Aorta (tissue), 5 donors: ENCODE measurements around the gene FBXO2. TPM values are rescaled to one million over a fixed set of nuclear protein-coding genes. Genes with fewer than 3 reads are reported as not detected.

Experiments
- ATAC-seq: fragments of 200-7000 bp; cut with Tn5 transposase; one replicate; pipeline ENCODE4 v1.9.1; 2022; ENCODE audit warnings: moderate library complexity; ENCODE audit not compliant: low FRiP score
- DNase-seq, 2 donors: peaks; one replicate each; pipeline ENCODE4 v3.0.0-alpha.2; 2020
- H3K27ac ChIP-seq, 2 donors: one replicate each; pipeline ENCODE4 v1.5.1; 2013; ENCODE audit warnings: low read length in 2 of 2, mild to moderate bottlenecking in 2 of 2, moderate library complexity in 2 of 2, control low read depth in 1 of 2, inconsistent platforms in 1 of 2, low read depth in 1 of 2
- H3K27me3 ChIP-seq, 2 donors: one replicate each; pipeline ENCODE4 v1.6.1; 2013; ENCODE audit warnings: control low read depth in 1 of 2, low read length in 1 of 2, mild to moderate bottlenecking in 1 of 2, moderate library complexity in 1 of 2; ENCODE audit not compliant: insufficient read depth in 2 of 2, control insufficient read depth in 1 of 2
- H3K36me3 ChIP-seq, 2 donors: one replicate each; pipeline ENCODE4 v1.6.1; 2013; ENCODE audit warnings: control low read depth in 1 of 2, low read length in 1 of 2, mild to moderate bottlenecking in 1 of 2; ENCODE audit not compliant: insufficient read depth in 2 of 2, control insufficient read depth in 1 of 2
- H3K4me1 ChIP-seq, 2 donors: one replicate each; pipeline ENCODE4 v1.6.1; 2013; ENCODE audit warnings: low read length in 2 of 2, control low read depth in 1 of 2, mild to moderate bottlenecking in 1 of 2, moderate library complexity in 1 of 2; ENCODE audit not compliant: insufficient read depth in 2 of 2, control insufficient read depth in 1 of 2
- H3K4me3 ChIP-seq, 2 donors: one replicate each; pipeline ENCODE4 v1.5.1; 2013; ENCODE audit warnings: low read length in 2 of 2, control low read depth in 1 of 2, mild to moderate bottlenecking in 1 of 2
- H3K9me3 ChIP-seq: one replicate; pipeline ENCODE4 v1.6.1; 2013; ENCODE audit warnings: mild to moderate bottlenecking, low read length; ENCODE audit not compliant: control insufficient read depth
- WGBS, 2 donors: extraction: QIAGEN DNeasy Blood & Tissue Kit; methylation state at CpG; one replicate each; pipeline ENCODE4 v1.1.7; 2013; 5-methylcytosine and 5-hydroxymethylcytosine counted together
- intact Hi-C, 2 donors: fragments of 100-400 bp; cut with DNase I; formaldehyde crosslinking; loops; one replicate each; pipeline versions ENCODE4 v1.14.2 to v1.15.0; 2022
- long read RNA-seq, 2 donors: library from polyadenylated mRNA; unstranded; transcript quantifications; one replicate each; pipeline ENCODE4 v2.0.0, GENCODE V29; 2020 to 2021
- polyA plus RNA-seq, 2 donors: library from polyadenylated mRNA; stranded (reverse); fragments of 200-250 nt; gene quantifications; one replicate each; pipeline ENCODE4 v1.2.3, GENCODE V29; 2013
- total RNA-seq, 2 donors: library from RNA; stranded (reverse); fragmentation: NEBNext Ultra II Directional; extraction: Animal tissue kit (Norgen Biotek cat#: 25700); gene quantifications; one replicate each; pipeline ENCODE4 v1.2.1, GENCODE V29; 2021
- donor health status: healthy with polysubstance abuse.
- donor health status: Bipolar disorder and iron deficiency.
- donor health status: DM: no; HTN: no; CAD: no.
- donor health status: DM: no; HTN: no; CAD: no.
- donor health status: DM: yes; HTN: yes; CAD: no.

FBXO2 gene
- 1 to 10 TPM; 1.7 to 9.8 TPM for total RNA-seq
- 1 to 10 TPM in 1 of 2 donors, under 1 TPM in 1; 0.87 to 7.3 TPM for polyA plus RNA-seq
- long read RNA-seq, donor 1, transcript FBXO2-201 (6 exons, 1,560 nt): major isoform, 5 of 6 reads
- long read RNA-seq, donor 1, partial matches to known transcripts: 1 of 6 reads
- long read RNA-seq, donor 1, other reads (novel, unspliced or antisense): 0 of 6 reads
- long read RNA-seq, donor 2, transcript FBXO2-201 (6 exons, 1,560 nt): major isoform, 13 of 24 reads
- long read RNA-seq, donor 2, partial matches to known transcripts: 10 of 24 reads
- long read RNA-seq, donor 2, other reads (novel, unspliced or antisense): 1 of 24 reads

GRCh38 chr1:11654137-11654938 is at the start of gene FBXO2, which contains the start of gene FBXO44:
Gene FBXO2, minus strand, starts transcription at chr1:11654429. Its CDS starts 89 bp downstream, at chr1:11654340.
Gene FBXO44, plus strand, starts transcription at chr1:11654877. Its CDS starts 959 bp downstream, at chr1:11655836.
- DNase-seq: peak; percentile 62 to 83
- peak within 1 kb of the TSS; percentile 5 to 58 for H3K4me3 ChIP-seq
- no peaks in the 10 kb centered on the region for H3K36me3 ChIP-seq
- WGBS, 2 donors: 3 to 5% methylated on average over 54 to 94 of the region's 94 CpGs
- no peaks in the 10 kb centered on the region for H3K4me1 ChIP-seq
- intact Hi-C loops: loop anchor here in 1 of 2 donors (5.0 kb wide), 1 partner anchor 68 kb away; no protein-coding TSS in a partner anchor
- ATAC-seq: peak; percentile 51
- H3K27ac ChIP-seq: no peak within 1 kb of the TSS
- H3K9me3 ChIP-seq: no peaks in the 10 kb centered on the region
- no peaks in the 10 kb centered on the region for H3K27me3 ChIP-seq

- ATAC-seq: no peak
- WGBS, 2 donors: 72 to 73% methylated on average over 8 of the region's 8 CpGs
- intact Hi-C loops: no loop called here
Observed at GRCh38 chr1:11703357-11704193, 49.3 kb upstream of the FBXO2 start.

GRCh38 chr1:11701981-11702803 is 48.0 kb upstream of the FBXO2 start:
- Histone ChIP-seq H3K36me3 (no peaks in the 10 kb centered on the region), H3K4me3 (no peak overlapping the region), H3K27ac (no peak overlapping the region), H3K4me1 (no peaks in the 10 kb centered on the region), H3K9me3 (no peaks in the 10 kb centered on the region), H3K27me3 (no peaks in the 10 kb centered on the region)
- WGBS, 2 donors: 68 to 75% methylated on average over 15 of the region's 15 CpGs
- ATAC-seq (peak; percentile 8), DNase-seq (no peak)
- intact Hi-C loops: no loop called here

More at GRCh38 chr1:11703357-11704193, 49.3 kb upstream of the FBXO2 start:
- Histone ChIP-seq H3K27me3 (no peaks in the 10 kb centered on the region), H3K4me3 (no peak overlapping the region), H3K27ac (no peak overlapping the region), H3K36me3 (no peaks in the 10 kb centered on the region), H3K4me1 (no peaks in the 10 kb centered on the region), H3K9me3 (no peaks in the 10 kb centered on the region)
- no peak for DNase-seq

GRCh38 chr1:11701551-11701961 is 47.3 kb upstream of the FBXO2 start:
- ATAC-seq (no peak), DNase-seq (no peak)
- no peaks in the 10 kb centered on the region for H3K36me3 ChIP-seq
- no peak overlapping the region for H3K4me3 ChIP-seq
- H3K27ac ChIP-seq: no peak overlapping the region
- H3K9me3 ChIP-seq: no peaks in the 10 kb centered on the region
- WGBS, 2 donors: 3 to 8% methylated on average over 15 of the region's 15 CpGs
- no peaks in the 10 kb centered on the region for H3K27me3 ChIP-seq
- H3K4me1 ChIP-seq: no peaks in the 10 kb centered on the region
- intact Hi-C loops: no loop called here

- no peaks in the 10 kb centered on the region for H3K9me3 ChIP-seq
- no peak for ATAC-seq
- H3K36me3 ChIP-seq: no peaks in the 10 kb centered on the region
- no peaks in the 10 kb centered on the region for H3K27me3 ChIP-seq
- no peak overlapping the region for H3K4me3 ChIP-seq
- no peaks in the 10 kb centered on the region for H3K4me1 ChIP-seq
- 23 to 26% methylated on average over 34 of the region's 34 CpGs for whole genome bisulfite sequencing, 2 donors
- no peak overlapping the region for H3K27ac ChIP-seq
- intact Hi-C loops: no loop called here
- DNase-seq: no peak
Observed at GRCh38 chr1:11700601-11701467, 46.6 kb upstream of the FBXO2 start.

GRCh38 chr1:11697893-11698210 is 43.6 kb upstream of the FBXO2 start:
- Histone ChIP-seq H3K9me3 (no peaks in the 10 kb centered on the region), H3K27ac (no peak overlapping the region), H3K4me1 (no peaks in the 10 kb centered on the region), H3K27me3 (no peaks in the 10 kb centered on the region), H3K4me3 (no peak overlapping the region), H3K36me3 (no peaks in the 10 kb centered on the region)
- 86 to 98% methylated on average over 5 of the region's 5 CpGs for WGBS, 2 donors
- intact Hi-C loops: no loop called here
- no peak for DNase-seq
- no peak for ATAC-seq

- intact Hi-C loops: no loop called here
- no peak for ATAC-seq
- no peak for DNase-seq
- Histone ChIP-seq H3K36me3 (no peaks in the 10 kb centered on the region), H3K4me1 (no peaks in the 10 kb centered on the region), H3K4me3 (no peak overlapping the region), H3K9me3 (no peaks in the 10 kb centered on the region), H3K27me3 (no peaks in the 10 kb centered on the region), H3K27ac (no peak overlapping the region)
- 82 to 84% methylated on average over 8 of the region's 8 CpGs for WGBS, 2 donors
Observed at GRCh38 chr1:11697188-11697892, 43.1 kb upstream of the FBXO2 start.
